ENCODE measurements around the gene JAK1. TPM values are rescaled to one million over a fixed set of nuclear protein-coding genes. Genes with fewer than 3 reads are reported as not detected.

The JAK1 gene
- total and polyA plus RNA-seq, 2 experiments from 2014 or later = 8.0 to 19.5 TPM

GRCh38 chr1:64984737-64985136 lies 18.4 kb upstream of the JAK1 start:
- Histone ChIP-seq H3K36me3 (ENCODE audit: insufficient read depth) (no peaks in the 10 kb centered on the region), H3K79me2 (replicated peaks; ENCODE audit: insufficient read depth) (no peaks in the 10 kb centered on the region), H3K4me3 (no peak overlapping the region), H3K27ac (ENCODE audit: low read depth) (no peak overlapping the region), H4K20me1 (replicated peaks; ENCODE audit: insufficient read depth) (no peaks in the 10 kb centered on the region), H2AFZ (no peak overlapping the region), H3K4me2 (no peak overlapping the region), H3K9me2 (ENCODE audit: insufficient read depth) (no peaks in the 10 kb centered on the region), H3F3A (replicated peaks; ENCODE audit: low read depth) (no peaks in the 10 kb centered on the region), H3K4me1 (ENCODE audit: insufficient read depth) (no peaks in the 10 kb centered on the region), H3K27me3 (ENCODE audit: insufficient read depth) (no peaks in the 10 kb centered on the region)
- H3K9me3 Mint-ChIP-seq = no peaks in the 10 kb centered on the region
- H3K27me3 Mint-ChIP-seq (ENCODE audit: insufficient read depth, low read depth, poor library complexity) = peaks cover 2% of the 10 kb centered on the region
- ATAC-seq (no peak), DNase-seq (ENCODE audit: low spot score) (no peak)
- peaks cover 4% of the 10 kb centered on the region; the same call in 1 of the 3 replicates for H3K4me1 Mint-ChIP-seq
- H3K27ac Mint-ChIP-seq = no peak overlapping the region
- H3K36me3 Mint-ChIP-seq (ENCODE audit: low read depth) = no peaks in the 10 kb centered on the region
- TF ChIP-seq ZNF462 (CRISPR knock-in tag; IDR thresholded peaks at IDR 0.05) = no peak
- TF ChIP-seq CREB1 (CRISPR knock-in tag; IDR thresholded peaks at IDR 0.05; ENCODE audit: low read depth) = no peak
- TF ChIP-seq STAT1 (IDR thresholded peaks at IDR 0.05; ENCODE audit: unreplicated experiment) = no peak
- TF ChIP-seq JUNB (IDR thresholded peaks at IDR 0.05; ENCODE audit: unreplicated experiment) = no peak
- TF ChIP-seq ZNF114 (CRISPR knock-in tag; IDR thresholded peaks at IDR 0.05) = no peak
- no peak for TF ChIP-seq EZH2 (IDR thresholded peaks at IDR 0.05; ENCODE audit: low read depth, unreplicated experiment)
- TF ChIP-seq CTCF (conservative IDR thresholded peaks at IDR 0.05; ENCODE audit: low read depth in 2 of 2) = no peak
- TF ChIP-seq EZH2phosphoT487 (IDR thresholded peaks at IDR 0.05; ENCODE audit: unreplicated experiment) = no peak
- H3K4me3 Mint-ChIP-seq = no peak overlapping the region

Measured in GM23338 (cell line).